NCI-H1417 (cell line): ENCODE measurements around the gene DAP.
"Not testable (repeated sequence)": the region's sequence is repeated elsewhere in the genome, so short reads cannot be mapped to it uniquely, and the experiment has no call there.

Experiments used
- DNase-seq, 3 experiments: peaks; one replicate each; lab custom pipeline; 2025; lab: John Stamatoyannopoulos, UW

DAP gene

GRCh38 chr5:10654566-10654965 lies 106.5 kb downstream of the DAP start:
- no peak for DNase-seq

GRCh38 chr5:10653751-10654400 lies 107.2 kb downstream of the DAP start:
- DNase-seq = no peak

- DNase-seq = no peak
Measured at GRCh38 chr5:10653043-10653442, 108.0 kb downstream of the DAP start.

GRCh38 chr5:10652606-10653005 lies 108.4 kb downstream of the DAP start:
- DNase-seq = no peak

GRCh38 chr5:10652151-10652550 lies 108.9 kb downstream of the DAP start:
- no peak for DNase-seq

DNA sequence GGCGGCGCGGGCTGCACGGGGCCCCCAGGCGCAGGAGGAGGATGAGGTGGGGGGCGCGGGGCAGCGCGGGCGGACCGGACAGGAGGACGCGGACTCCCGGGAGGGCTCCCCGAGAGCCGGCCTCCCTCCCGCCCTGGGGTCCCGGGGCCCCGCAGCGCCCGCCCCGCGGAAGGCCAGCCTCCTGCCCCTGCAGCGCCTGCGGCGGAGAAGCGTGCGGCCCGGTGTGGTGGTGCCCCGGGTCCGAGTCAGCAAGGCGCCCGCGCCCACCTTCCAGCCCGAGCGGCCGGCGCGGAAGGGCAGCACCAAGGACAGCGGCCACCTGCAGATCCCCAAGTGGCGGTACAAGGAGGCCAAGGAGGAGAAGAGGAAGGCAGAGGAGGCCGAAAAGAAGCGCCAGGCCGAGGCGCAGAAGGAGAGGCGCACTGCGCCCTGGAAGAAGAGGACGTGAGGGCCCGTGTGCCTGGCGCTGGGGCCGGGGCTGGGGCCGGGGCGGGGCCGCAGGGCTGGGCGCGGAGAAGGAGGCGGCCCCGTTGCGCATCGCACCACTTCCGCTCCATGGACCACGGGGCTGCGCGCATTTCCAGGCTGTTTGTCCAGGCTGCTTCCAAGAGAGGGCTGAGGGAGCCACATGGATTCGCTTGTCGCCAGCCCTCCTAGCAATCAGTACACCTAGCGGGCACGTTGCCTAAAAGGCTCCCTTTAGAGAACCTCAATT lies 111.2 kb downstream of the DAP start:
- no peak for DNase-seq

DNA sequence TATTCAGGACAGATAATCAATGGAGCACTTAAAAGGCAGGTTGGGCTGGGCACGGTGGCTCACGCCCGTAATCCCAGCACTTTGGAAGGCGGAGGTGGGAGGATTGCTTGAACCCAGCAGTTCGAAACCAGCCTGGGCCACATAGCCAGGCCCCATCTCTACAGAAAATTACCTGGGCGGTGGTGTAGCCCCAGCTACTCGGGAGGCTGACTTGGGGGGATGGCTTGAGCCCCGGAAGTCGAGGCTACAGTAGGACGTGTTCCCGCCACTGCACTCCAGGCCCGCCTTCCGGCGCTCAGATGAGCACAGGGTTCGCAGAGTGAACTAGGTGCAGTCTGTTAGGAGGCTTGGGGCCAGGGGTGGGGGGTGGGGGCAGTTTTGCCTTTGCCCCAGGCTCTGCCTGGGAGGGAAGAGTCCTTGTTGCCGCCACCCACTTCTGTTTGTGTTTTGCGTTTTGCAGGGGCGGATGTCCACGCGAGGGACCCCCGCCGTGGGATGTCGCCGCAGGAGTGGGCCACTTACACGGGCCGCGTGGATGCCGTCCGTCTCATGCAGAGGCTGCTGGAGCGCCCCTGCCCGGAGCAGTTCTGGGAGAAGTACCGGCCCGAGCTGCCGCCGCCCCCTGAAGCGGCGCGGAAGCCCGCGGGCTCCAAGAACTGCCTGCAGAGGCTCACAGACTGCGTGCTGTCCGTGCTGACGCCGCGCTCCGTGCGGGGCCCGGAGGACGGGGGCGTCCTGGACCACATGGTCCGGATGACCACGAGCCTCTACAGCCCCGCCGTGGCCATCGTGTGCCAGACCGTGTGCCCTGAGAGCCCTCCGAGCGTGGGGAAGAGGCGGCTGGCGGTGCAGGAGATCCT lies 112.0 kb downstream of the DAP start:
- DNase-seq = no peak

DNA sequence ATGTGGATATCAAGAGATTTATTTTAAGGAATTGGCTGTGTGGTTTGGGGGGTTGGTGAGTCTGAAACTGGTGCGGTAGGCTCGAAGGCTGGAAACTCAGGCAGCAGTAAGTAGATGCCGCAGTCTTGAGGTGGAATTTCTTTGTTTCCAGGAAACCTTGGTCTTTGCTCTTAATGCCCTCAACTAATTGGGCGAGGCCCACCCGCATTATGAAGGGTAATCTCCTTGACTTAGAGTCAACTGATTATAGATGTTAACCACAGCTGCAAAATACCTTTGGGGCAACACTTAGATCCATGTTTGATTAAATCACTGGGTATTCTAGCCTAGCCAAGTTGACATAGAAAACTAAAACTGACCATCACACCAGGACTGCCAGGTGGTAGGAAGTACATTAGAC lies 113.4 kb downstream of the DAP start:
- DNase-seq = no peak

- no peak for DNase-seq
Measured at GRCh38 chr5:10645671-10646070, 115.4 kb downstream of the DAP start.

- DNase-seq = no peak
Measured at GRCh38 chr5:10645146-10645545, 115.9 kb downstream of the DAP start.

GRCh38 chr5:10644192-10644591 lies 116.8 kb downstream of the DAP start:
- no peak for DNase-seq

DNA sequence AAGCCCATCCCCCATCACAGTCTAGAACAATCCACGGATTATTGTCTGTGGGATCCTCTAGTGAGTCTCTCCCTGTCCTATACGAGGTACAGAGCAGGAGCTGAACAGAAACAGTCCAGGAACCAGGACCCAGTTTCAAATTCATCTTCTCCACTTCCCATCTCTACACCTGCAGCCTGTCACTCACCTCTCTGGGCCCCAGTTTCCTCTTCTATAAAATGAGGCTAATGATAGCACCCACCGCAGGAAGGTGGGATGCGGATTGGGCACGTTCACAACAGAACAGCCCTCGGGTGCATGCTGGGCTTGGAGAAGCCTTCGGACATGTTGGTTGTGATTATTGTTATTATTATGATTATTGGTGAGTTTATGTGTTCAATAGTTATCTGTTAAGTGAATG lies 118.7 kb downstream of the DAP start:
- DNase-seq = no peak

- no peak for DNase-seq
Measured at GRCh38 chr5:10639846-10640368, 121.1 kb downstream of the DAP start.

DNA sequence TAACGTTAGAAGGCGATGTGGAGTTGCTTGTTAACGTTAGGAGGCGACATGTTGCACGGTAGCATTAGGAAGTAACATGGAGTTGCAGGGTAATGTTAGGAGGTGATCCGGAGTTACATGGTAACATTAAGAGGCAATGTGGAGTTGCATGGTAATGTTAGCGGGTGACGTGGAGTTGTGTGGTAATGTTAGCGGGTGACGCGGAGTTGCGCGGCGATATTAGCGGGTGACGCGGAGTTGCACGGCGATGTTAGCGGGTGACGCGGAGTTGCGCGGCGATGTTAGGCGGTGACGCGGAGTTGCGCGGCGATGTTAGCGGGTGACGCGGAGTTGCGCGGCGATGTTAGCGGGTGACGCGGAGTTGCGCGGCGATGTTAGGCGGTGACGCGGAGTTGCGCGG lies 122.3 kb downstream of the DAP start:
- not testable (repeated sequence) for DNase-seq

DNA sequence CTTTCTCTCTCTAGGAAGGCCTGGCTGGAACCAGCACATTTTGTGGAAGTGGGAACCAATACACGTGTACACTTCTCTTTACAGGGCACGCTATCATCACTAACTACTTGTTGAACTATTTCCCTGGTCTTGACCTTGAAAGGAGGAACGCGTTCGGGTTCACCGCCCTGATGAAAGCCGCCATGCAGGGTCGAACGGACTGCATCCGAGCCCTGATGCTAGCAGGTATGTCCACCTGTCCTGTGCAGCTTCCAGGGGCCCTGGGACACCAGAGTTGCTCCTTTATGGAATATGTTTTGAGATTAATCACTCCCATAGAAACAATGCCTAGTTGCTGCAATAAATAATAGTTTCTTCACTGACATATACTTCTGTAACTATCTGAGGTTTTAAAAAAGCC lies 123.1 kb downstream of the DAP start:
- DNase-seq = no peak

GRCh38 chr5:10636363-10637142 lies 124.5 kb downstream of the DAP start:
- no peak for DNase-seq

DNA sequence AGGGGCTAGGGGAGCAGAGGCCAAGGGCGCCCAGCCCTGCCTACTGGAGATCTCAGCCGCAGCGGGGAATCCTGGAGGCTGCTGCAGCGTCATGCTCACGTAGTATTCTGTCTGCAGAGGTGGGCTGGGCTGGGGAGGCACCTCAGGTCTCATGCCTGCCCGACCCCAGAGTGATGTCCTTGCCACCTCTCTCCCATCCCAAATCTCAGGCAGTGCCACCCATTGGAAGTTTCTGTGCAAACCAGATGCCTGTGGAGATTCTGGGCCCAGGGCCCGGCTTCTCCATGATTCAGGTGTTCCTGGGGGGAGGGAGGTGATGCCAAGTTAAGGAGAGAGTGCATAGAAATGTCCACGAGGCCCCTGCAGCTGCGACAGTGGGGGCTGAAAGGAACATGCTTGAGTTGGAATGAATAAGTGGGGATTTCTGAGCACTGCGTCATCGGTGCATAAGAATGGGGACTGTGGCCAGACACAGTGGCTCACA lies 125.1 kb downstream of the DAP start:
- DNase-seq = no peak

GRCh38 chr5:10635257-10635866 lies 125.7 kb downstream of the DAP start:
- no peak for DNase-seq

GRCh38 chr5:10634562-10634961 lies 126.5 kb downstream of the DAP start:
- DNase-seq = no peak

DNA sequence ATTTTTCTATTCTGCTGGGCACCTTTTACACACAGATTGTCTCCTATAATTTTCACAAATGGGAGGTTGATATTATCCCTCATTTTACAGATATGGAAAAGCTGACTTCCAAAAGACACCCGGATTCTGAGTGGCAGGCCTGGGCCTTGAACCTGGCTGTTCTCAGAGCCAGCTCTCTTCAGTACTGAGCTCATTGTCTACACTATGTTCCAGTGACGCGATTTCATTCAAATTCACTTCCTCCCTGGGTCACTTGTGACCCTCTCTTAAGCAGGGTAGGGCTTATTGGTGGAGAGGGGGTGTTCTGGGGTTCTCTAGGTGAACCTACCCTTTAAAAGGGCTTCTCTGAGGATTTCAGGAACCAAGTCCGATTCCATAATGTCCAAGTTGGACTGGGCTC lies 127.0 kb downstream of the DAP start:
- no peak for DNase-seq
